ENCODE data around the gene IGSF21.

IGSF21 gene

DNA sequence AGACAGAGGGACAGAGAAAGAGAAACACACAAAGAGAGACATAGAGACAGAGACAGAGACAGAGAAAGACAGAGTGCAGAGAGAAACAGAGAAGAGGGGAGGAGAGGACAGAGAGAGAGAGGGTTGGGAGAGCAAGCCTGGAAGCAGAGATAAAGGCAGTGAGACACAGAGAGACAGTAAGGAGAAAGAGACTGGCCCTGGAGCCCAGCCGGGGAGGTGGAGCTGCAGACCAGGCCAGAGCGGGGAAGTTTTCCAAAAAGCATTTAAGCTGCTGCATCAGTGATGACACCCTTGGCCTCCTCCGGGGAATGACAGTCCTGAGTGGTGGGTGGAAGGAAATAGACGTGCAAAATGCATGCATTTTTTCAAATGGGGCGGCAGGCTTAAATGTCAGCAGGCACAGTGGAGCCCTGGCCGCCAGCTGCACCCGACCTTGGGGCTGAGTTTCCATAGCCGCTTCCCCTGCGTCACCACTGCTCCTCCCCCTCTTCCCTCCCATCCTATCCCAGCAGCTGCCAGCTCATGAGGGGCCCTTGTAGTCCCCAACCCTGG, 277.7 kb downstream of the IGSF21 start:
- DNase-seq (ENCODE audit: insufficient read length, low spot score) (no peak), FAIRE-seq (no peak)

GRCh38 chr1:18386591-18386990, 279.0 kb downstream of the IGSF21 start:
- no peak for FAIRE-seq
- DNase-seq (ENCODE audit: insufficient read length, low spot score) = no peak

DNA sequence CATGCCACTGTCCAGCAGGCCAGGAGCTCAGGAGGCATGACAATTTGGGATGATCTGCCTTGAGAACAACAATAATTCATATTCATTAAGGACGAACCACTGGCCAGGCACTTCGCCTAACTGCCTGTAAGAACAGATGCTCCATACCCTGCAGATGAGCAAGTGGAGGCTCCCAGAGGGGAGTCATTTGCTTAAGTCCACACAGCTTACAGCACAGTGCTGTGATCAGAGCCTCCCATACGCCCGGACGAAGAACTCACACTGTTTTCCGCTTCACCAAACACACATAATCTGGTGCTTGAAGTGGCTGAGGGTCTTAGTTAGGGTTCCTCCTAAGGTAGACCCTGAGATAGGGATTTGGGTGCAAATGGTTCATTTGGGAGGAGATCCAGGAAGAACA, 279.7 kb downstream of the IGSF21 start:
- DNase-seq (ENCODE audit: insufficient read length, low spot score) = no peak
- no peak for FAIRE-seq

- FAIRE-seq (no peak), DNase-seq (ENCODE audit: insufficient read length, low spot score) (no peak)
Measured at GRCh38 chr1:18390953-18391352, 283.4 kb downstream of the IGSF21 start.

DNA sequence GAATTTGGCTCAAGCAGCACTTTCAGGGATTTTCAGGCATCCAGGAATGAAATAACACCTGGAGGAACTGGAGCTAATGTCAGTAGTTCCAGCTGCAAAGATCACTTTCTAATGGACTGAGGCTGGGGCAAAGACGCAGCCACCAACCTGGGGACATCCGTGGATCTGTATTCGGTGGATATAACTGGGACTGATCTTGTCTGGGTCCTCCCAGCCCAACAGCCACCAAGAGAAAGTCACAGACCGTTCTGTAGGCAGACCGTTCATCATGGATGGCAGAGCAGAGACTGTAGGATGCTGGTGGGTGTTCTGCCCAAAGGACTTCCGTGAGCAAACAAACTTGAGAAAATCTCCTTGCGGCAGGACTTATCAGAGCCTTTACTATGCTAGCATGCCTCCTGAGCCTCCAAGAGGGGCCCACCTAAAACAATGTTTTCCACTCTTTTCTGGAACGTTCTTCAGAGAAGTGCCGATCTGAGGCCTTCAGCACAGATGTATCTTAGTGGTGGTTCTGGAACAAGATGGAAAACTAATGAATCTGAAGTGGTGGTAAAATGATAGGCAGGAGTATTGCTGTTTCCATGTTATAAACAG, 287.1 kb downstream of the IGSF21 start:
- FAIRE-seq = no peak

GRCh38 chr1:18396247-18396980, 288.8 kb downstream of the IGSF21 start:
- DNase-seq (ENCODE audit: insufficient read length, low spot score) (no peak), FAIRE-seq (no peak)

More for the DNA sequence above, 287.1 kb downstream of the IGSF21 start:
- DNase-seq (ENCODE audit: insufficient read length, low spot score) = no peak

- FAIRE-seq = no peak
- no peak for DNase-seq (ENCODE audit: insufficient read length, low spot score)
Measured at GRCh38 chr1:18397641-18398040, 290.0 kb downstream of the IGSF21 start.

DNA sequence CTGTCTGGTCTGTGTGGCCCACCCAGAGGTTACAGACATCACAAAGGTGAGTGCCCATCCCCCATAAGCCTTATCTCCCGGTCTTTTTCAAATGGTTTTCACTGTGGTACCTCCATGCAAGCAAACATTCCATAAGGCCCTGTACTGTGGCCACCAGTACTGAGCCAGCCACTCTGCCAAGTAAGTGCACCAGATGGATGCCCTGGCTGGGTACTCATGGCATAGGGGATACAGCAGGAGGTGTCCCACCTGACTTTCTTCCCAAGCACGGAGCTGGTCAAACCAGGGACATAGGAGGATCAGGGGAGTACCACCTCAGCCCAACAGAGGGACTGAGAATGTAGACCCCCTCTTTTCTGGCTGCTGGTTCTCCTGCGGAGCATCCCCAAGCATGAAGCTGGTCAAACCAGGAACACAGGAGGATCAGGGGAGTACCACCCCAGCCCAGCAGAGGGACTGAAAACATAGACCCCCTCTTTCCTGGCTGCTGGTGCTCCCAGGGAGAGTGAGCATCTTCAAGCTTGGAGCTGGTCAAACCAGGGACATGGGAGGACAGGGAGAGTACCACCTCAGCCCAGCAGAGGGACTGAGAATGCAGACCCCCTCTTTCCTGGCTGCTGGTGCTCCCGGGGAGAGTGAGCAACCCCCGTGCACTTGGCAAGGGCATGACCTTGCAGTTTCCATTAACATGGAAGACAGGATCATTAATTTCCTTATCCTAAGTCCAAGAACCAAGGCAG, 291.4 kb downstream of the IGSF21 start:
- no peak for DNase-seq (ENCODE audit: insufficient read length, low spot score)
- FAIRE-seq = no peak

- FAIRE-seq = no peak
- DNase-seq (ENCODE audit: insufficient read length, low spot score) = no peak
Measured at GRCh38 chr1:18400347-18401102, 292.9 kb downstream of the IGSF21 start.

GRCh38 chr1:18401921-18402320, 294.3 kb downstream of the IGSF21 start:
- DNase-seq (ENCODE audit: insufficient read length, low spot score) (no peak), FAIRE-seq (no peak)

DNA sequence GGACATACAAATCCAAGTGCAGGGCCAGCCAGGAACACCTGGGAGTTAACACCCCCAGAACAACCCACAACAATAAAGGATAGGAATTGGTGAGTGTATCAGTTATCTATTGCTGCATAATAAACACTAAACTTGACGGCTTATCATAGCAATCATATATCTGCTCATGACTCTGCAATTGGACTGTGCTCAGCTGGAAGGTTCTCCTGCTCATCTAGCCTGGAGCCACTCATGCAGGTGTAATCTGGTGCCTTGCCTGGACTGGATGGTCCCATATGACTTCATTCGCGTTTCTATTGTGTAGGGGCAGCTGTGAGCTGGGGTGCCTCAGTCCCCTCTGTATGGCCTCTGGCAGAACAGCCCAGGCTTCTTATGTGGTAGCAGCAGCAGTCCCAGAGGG, 296.9 kb downstream of the IGSF21 start:
- no peak for DNase-seq (ENCODE audit: insufficient read length, low spot score)
- no peak for FAIRE-seq

GRCh38 chr1:18407166-18408045, 299.8 kb downstream of the IGSF21 start:
- DNase-seq (ENCODE audit: insufficient read length, low spot score) (no peak), FAIRE-seq (no peak)

- FAIRE-seq = no peak
- no peak for DNase-seq (ENCODE audit: insufficient read length, low spot score)
Measured at GRCh38 chr1:18408656-18409370, 301.2 kb downstream of the IGSF21 start.

GRCh38 chr1:18409609-18410237, 302.1 kb downstream of the IGSF21 start:
- FAIRE-seq (no peak), DNase-seq (ENCODE audit: insufficient read length, low spot score) (no peak)

DNA sequence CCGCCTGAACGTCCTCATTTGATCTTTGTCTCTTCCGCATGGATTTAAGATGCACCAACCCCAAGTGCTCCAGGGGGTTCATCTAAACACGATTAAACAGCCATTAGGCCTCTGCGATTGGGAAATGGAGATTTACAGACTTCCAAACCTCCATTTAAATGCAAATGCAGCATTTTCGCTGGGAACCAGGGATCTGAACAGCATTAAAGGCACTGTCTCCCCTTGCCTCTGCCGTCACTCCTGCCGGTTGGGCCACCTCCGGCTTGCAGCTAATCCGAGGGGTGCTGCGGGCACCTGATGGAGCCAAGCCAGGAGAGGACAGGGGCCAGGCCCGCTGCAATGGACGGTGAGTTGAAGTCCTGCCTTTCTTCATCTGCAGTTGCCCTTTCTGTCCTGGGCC, 302.8 kb downstream of the IGSF21 start:
- DNase-seq (ENCODE audit: insufficient read length, low spot score) = no peak
- no peak for FAIRE-seq

- FAIRE-seq = no peak
- no peak for DNase-seq (ENCODE audit: insufficient read length, low spot score)
Measured at GRCh38 chr1:18411321-18411720, 303.7 kb downstream of the IGSF21 start.

GRCh38 chr1:18411820-18412641, 304.4 kb downstream of the IGSF21 start:
- FAIRE-seq (no peak), DNase-seq (ENCODE audit: insufficient read length, low spot score) (no peak)

DNA sequence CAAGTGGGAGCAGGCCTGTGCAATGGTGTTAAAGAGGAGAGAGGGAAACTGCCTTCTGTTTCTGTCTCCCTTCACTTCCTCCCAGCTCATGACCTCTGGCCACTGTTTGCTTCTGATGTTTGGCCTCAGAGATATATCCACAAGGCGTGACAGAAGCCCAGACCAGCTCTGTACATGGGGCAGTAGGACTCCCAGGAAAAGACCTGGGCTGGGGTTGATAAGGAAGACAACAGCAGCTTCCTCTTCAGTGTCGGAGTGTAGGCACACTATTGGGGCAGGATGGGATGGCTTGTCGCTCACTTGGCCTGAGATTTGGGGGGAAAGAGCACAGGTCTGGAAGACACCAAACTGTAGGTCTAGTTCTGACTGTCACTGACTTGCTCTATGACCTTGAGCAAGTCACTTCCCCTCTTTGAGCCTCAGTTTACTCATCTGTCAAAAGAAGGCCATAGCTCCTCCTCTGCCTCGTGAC, 305.3 kb downstream of the IGSF21 start:
- FAIRE-seq (no peak), DNase-seq (ENCODE audit: insufficient read length, low spot score) (no peak)

Data from GM19239 (cell line).